ENCODE data around the gene ZNF583. TPM values are rescaled to one million over a fixed set of nuclear protein-coding genes. Genes with fewer than 3 reads are reported as not detected.

The ZNF583 gene
- total and polyA plus RNA-seq, 2 donors, result 3.1 to 5.0 TPM

DNA sequence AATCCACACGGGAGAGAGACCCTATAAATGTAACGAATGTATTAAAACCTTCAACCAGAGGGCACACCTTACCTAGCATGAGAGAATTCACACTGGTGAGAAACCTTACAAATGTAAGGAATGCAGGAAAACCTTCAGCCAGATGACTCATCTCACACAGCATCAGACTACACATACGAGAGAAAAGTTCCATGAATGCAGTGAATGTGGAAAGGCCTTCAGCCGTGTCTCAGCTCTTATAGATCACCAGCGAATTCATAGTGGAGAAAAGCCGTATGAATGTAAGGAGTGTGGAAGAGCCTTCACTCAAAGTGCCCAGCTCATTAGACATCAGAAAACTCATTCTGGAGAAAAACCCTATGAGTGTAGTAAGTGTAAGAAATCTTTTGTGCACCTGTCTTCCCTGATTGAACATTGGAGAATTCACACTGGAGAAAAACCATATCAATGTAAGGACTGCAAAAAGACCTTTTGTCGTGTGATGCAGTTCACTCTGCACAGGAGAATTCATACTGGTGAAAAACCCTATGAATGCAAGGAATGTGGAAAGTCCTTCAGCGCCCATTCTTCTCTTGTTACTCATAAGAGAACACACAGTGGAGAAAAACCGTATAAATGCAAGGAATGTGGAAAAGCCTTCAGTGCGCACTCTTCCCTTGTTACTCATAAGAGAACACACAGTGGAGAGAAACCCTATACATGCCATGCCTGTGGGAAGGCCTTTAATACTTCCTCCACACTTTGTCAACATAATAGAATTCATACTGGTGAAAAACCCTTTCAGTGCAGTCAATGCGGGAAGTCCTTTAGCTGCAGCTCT lies 26.8 kb upstream of the ZNF583 start:
- Histone ChIP-seq H3K4me3 (ENCODE audit: low read length in 2 of 2) (no peak overlapping the region), H3K4me1 (ENCODE audit: control insufficient read depth in 2 of 2, insufficient read depth in 2 of 2, low read length in 2 of 2) (no peaks in the 10 kb centered on the region), H3K27me3 (ENCODE audit: control insufficient read depth in 2 of 2, insufficient read depth in 1 of 2, low read length in 1 of 2) (no peaks in the 10 kb centered on the region), H3K9me3 (ENCODE audit: control insufficient read depth in 2 of 2, insufficient read depth in 1 of 2, low read length in 1 of 2) (peaks cover 0 to 14% of the 10 kb centered on the region in 2 donors), H3K27ac (ENCODE audit: low read depth in 1 of 2, low read length in 1 of 2) (no peak overlapping the region), H3K36me3 (ENCODE audit: control insufficient read depth in 2 of 2, insufficient read depth in 2 of 2, low read length in 1 of 2) (peaks cover 24 to 47% of the 10 kb centered on the region in 2 donors)
- no peak for DNase-seq (ENCODE audit: low read depth in 6 of 9, low spot score in 9 of 9)
- WGBS, result 98% methylated on average over 11 of the region's 11 CpGs

DNA sequence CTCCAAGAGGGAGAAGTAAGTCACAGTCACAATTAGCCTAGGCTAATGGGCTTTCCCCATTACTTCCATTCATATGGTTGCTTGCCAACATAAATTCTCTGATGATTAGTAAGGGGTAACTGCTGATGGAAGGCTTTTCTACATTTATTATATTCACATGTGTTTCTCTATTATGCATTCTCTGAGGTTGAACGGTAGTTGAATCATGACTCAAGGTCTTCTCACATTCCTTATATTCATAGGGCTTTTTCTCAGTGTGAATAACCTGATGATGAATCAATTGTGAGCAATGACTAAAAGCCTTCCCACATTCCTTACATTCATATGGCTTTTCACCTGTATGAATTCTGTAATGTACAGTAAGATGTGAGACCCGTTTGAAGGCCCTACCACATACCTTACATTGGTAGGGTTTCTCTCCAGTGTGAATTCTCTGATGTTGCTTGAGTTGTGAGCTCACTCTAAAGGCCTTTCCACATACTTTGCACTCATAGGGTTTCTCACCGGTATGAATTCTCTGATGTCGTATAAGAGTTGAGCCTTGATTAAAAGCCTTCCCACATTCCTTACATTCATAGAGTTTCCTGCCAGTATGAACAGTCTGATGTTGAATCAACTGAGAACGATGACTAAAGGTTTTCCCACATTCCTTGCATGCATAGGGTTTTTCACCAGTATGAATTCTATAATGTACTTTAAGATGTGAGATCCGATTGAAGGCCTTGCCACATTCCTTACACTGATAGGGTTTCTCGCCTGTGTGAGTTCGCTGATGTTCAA lies 20.1 kb upstream of the ZNF583 start:
- no peak overlapping the region for H3K27ac ChIP-seq (ENCODE audit: low read depth in 1 of 2, low read length in 1 of 2)
- no peak for DNase-seq (ENCODE audit: low read depth in 6 of 9, low spot score in 9 of 9)
- H3K36me3 ChIP-seq (ENCODE audit: control insufficient read depth in 2 of 2, insufficient read depth in 2 of 2, low read length in 1 of 2), result no peaks in the 10 kb centered on the region
- H3K4me1 ChIP-seq (ENCODE audit: control insufficient read depth in 2 of 2, insufficient read depth in 2 of 2, low read length in 2 of 2), result no peaks in the 10 kb centered on the region
- H3K4me3 ChIP-seq (ENCODE audit: low read length in 2 of 2), result no peak overlapping the region
- WGBS, result 96% methylated on average over 8 of the region's 8 CpGs
- H3K9me3 ChIP-seq (ENCODE audit: control insufficient read depth in 2 of 2, insufficient read depth in 1 of 2, low read length in 1 of 2), result peaks cover 0 to 22% of the 10 kb centered on the region in 2 donors
- no peaks in the 10 kb centered on the region for H3K27me3 ChIP-seq (ENCODE audit: control insufficient read depth in 2 of 2, insufficient read depth in 1 of 2, low read length in 1 of 2)

GRCh38 chr19:56393119-56394012 lies 10.8 kb upstream of the ZNF583 start, which contains the start of gene ZNF582:
Gene ZNF582 (minus strand): TSS chr19:56393534. CDS start chr19:56391752, 1,782 bp downstream.
- peaks cover 0 to 3% of the 10 kb centered on the region in 2 donors for H3K4me1 ChIP-seq (ENCODE audit: control insufficient read depth in 2 of 2, insufficient read depth in 2 of 2, low read length in 2 of 2)
- DNase-seq (ENCODE audit: low read depth in 6 of 9, low spot score in 9 of 9), result peak; percentile 84 to 98 (median 90)
- no peaks in the 10 kb centered on the region for H3K27me3 ChIP-seq (ENCODE audit: control insufficient read depth in 2 of 2, insufficient read depth in 1 of 2, low read length in 1 of 2)
- WGBS, result 2% methylated on average over 73 of the region's 73 CpGs
- peak within 1 kb of the TSS; percentile 89 to 96 for H3K27ac ChIP-seq (ENCODE audit: low read depth in 1 of 2, low read length in 1 of 2)
- H3K36me3 ChIP-seq (ENCODE audit: control insufficient read depth in 2 of 2, insufficient read depth in 2 of 2, low read length in 1 of 2), result peaks cover 0 to 4% of the 10 kb centered on the region in 2 donors
- peak within 1 kb of the TSS; percentile 72 to 76 for H3K4me3 ChIP-seq (ENCODE audit: low read length in 2 of 2)
- H3K9me3 ChIP-seq (ENCODE audit: control insufficient read depth in 2 of 2, insufficient read depth in 1 of 2, low read length in 1 of 2), result peaks cover 3 to 24% of the 10 kb centered on the region in 2 donors

- Histone ChIP-seq H3K36me3 (ENCODE audit: control insufficient read depth in 2 of 2, insufficient read depth in 2 of 2, low read length in 1 of 2) (no peaks in the 10 kb centered on the region), H3K27me3 (ENCODE audit: control insufficient read depth in 2 of 2, insufficient read depth in 1 of 2, low read length in 1 of 2) (no peaks in the 10 kb centered on the region), H3K4me3 (ENCODE audit: low read length in 2 of 2) (no peak overlapping the region), H3K27ac (ENCODE audit: low read depth in 1 of 2, low read length in 1 of 2) (no peak overlapping the region), H3K4me1 (ENCODE audit: control insufficient read depth in 2 of 2, insufficient read depth in 2 of 2, low read length in 2 of 2) (peaks cover 0 to 3% of the 10 kb centered on the region in 2 donors), H3K9me3 (ENCODE audit: control insufficient read depth in 2 of 2, insufficient read depth in 1 of 2, low read length in 1 of 2) (peaks cover 3 to 26% of the 10 kb centered on the region in 2 donors)
- 95% methylated on average over 5 of the region's 5 CpGs for WGBS
- no peak for DNase-seq (ENCODE audit: low read depth in 6 of 9, low spot score in 9 of 9)
Observed at GRCh38 chr19:56398809-56399208, 5.3 kb upstream of the ZNF583 start.

DNA sequence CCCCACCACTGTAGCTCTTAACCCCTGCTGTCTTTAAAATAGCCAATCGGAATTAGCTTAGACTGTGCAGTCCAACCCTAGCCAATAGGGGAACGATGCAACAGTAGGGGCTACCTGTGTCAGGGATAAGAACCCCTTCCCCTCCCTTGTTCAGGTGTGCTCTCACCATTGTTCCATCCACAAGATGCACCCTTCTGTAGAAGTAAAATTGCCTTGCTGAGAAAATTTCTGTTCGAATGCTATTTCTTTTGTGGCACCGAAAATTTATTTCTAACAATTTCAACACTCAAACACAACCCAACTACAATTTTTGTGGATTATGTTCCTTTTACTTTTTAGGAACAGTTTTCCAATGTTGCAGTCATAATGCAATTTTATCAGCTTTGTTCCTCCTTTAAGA lies 3.6 kb upstream of the ZNF583 start:
- H3K27me3 ChIP-seq (ENCODE audit: control insufficient read depth in 2 of 2, insufficient read depth in 1 of 2, low read length in 1 of 2), result no peaks in the 10 kb centered on the region
- peaks cover 5 to 14% of the 10 kb centered on the region in 2 donors for H3K4me1 ChIP-seq (ENCODE audit: control insufficient read depth in 2 of 2, insufficient read depth in 2 of 2, low read length in 2 of 2)
- WGBS, result 99% methylated on average over 4 of the region's 4 CpGs
- H3K36me3 ChIP-seq (ENCODE audit: control insufficient read depth in 2 of 2, insufficient read depth in 2 of 2, low read length in 1 of 2), result no peaks in the 10 kb centered on the region
- no peak overlapping the region for H3K27ac ChIP-seq (ENCODE audit: low read depth in 1 of 2, low read length in 1 of 2)
- no peak overlapping the region for H3K4me3 ChIP-seq (ENCODE audit: low read length in 2 of 2)
- H3K9me3 ChIP-seq (ENCODE audit: control insufficient read depth in 2 of 2, insufficient read depth in 1 of 2, low read length in 1 of 2), result peaks cover 4 to 25% of the 10 kb centered on the region in 2 donors
- no peak for DNase-seq (ENCODE audit: low read depth in 6 of 9, low spot score in 9 of 9)

DNA sequence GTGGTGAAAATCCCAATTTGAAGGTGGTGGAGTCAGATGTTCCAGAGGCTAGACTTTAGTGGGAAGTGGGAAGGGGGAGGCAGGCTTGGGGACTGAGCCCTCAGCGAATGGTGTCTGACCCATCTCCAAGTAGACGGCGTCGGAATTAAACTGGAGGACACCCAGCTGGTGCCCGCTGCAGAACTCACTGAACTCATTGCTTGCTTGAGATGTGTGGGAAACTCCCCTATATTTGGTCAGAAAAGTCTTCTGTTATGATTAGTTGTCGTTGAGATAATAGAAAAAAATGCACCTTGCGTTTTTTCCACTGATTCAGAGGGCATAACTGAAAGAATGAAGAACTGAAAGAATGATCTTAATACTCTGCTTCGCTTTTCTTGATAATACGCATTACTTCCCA lies 871 bp upstream of the ZNF583 start:
- peak overlapping the region in 1 of 2 donors; percentile 87 for H3K27ac ChIP-seq (ENCODE audit: low read depth in 1 of 2, low read length in 1 of 2)
- no peak for DNase-seq (ENCODE audit: low read depth in 6 of 9, low spot score in 9 of 9)
- H3K27me3 ChIP-seq (ENCODE audit: control insufficient read depth in 2 of 2, insufficient read depth in 1 of 2, low read length in 1 of 2), result no peaks in the 10 kb centered on the region
- peak overlapping the region; percentile 75 to 83 for H3K4me3 ChIP-seq (ENCODE audit: low read length in 2 of 2)
- WGBS, result 40% methylated on average over 9 of the region's 9 CpGs
- peaks cover 5 to 14% of the 10 kb centered on the region in 2 donors for H3K4me1 ChIP-seq (ENCODE audit: control insufficient read depth in 2 of 2, insufficient read depth in 2 of 2, low read length in 2 of 2)
- peaks cover 5 to 15% of the 10 kb centered on the region in 2 donors for H3K9me3 ChIP-seq (ENCODE audit: control insufficient read depth in 2 of 2, insufficient read depth in 1 of 2, low read length in 1 of 2)
- H3K36me3 ChIP-seq (ENCODE audit: control insufficient read depth in 2 of 2, insufficient read depth in 2 of 2, low read length in 1 of 2), result peaks cover under 1 to 3% of the 10 kb centered on the region in 2 donors

DNA sequence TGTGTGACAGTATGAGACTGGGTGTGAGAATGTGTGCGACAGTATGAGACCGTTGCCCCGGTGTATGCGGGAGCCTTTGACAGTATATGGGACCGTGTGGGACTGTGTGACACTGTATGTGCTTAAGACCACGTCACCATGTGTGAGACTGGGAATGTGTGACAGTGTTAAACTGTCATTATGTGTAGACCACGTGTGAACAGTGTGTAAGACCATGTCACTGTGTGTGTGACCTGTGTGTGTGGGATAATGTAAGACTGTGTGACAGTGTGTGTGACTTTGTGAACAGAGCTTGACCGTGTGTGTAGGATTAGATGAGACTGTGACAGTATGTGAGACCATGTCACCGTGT lies 549 bp downstream of the ZNF583 start:
- Histone ChIP-seq H3K27me3 (ENCODE audit: control insufficient read depth in 2 of 2, insufficient read depth in 1 of 2, low read length in 1 of 2) (no peaks in the 10 kb centered on the region), H3K27ac (ENCODE audit: low read depth in 1 of 2, low read length in 1 of 2) (no peak overlapping the region), H3K9me3 (ENCODE audit: control insufficient read depth in 2 of 2, insufficient read depth in 1 of 2, low read length in 1 of 2) (peaks cover 5 to 11% of the 10 kb centered on the region in 2 donors), H3K4me3 (ENCODE audit: low read length in 2 of 2) (peak overlapping the region; percentile 75 to 83), H3K4me1 (ENCODE audit: control insufficient read depth in 2 of 2, insufficient read depth in 2 of 2, low read length in 2 of 2) (peaks cover 5 to 14% of the 10 kb centered on the region in 2 donors), H3K36me3 (ENCODE audit: control insufficient read depth in 2 of 2, insufficient read depth in 2 of 2, low read length in 1 of 2) (peaks cover 3 to 10% of the 10 kb centered on the region in 2 donors)
- DNase-seq (ENCODE audit: low read depth in 6 of 9, low spot score in 9 of 9), result no peak
- WGBS, result 75% methylated on average over 9 of the region's 9 CpGs

GRCh38 chr19:56405062-56405461 lies 930 bp downstream of the ZNF583 start:
- no peaks in the 10 kb centered on the region for H3K27me3 ChIP-seq (ENCODE audit: control insufficient read depth in 2 of 2, insufficient read depth in 1 of 2, low read length in 1 of 2)
- no peak overlapping the region for H3K27ac ChIP-seq (ENCODE audit: low read depth in 1 of 2, low read length in 1 of 2)
- DNase-seq (ENCODE audit: low read depth in 6 of 9, low spot score in 9 of 9), result no peak
- peaks cover 3 to 10% of the 10 kb centered on the region in 2 donors for H3K36me3 ChIP-seq (ENCODE audit: control insufficient read depth in 2 of 2, insufficient read depth in 2 of 2, low read length in 1 of 2)
- WGBS, result 95% methylated on average over 4 of the region's 4 CpGs
- H3K4me3 ChIP-seq (ENCODE audit: low read length in 2 of 2), result peak overlapping the region in 1 of 2 donors; percentile 83
- H3K4me1 ChIP-seq (ENCODE audit: control insufficient read depth in 2 of 2, insufficient read depth in 2 of 2, low read length in 2 of 2), result peaks cover 5 to 14% of the 10 kb centered on the region in 2 donors
- peaks cover 5 to 10% of the 10 kb centered on the region in 2 donors for H3K9me3 ChIP-seq (ENCODE audit: control insufficient read depth in 2 of 2, insufficient read depth in 1 of 2, low read length in 1 of 2)

All from thymus (tissue), 11 donors.